ENCODE data around the gene PUS1.

Gene PUS1

GRCh38 chr12:131921866-131922769 lies 7.0 kb upstream of the PUS1 start:
- H3K27me3 ChIP-seq = peaks cover 0 to 15% (median 0%) of the 10 kb centered on the region in 11 experiments; a peak in 1 of 22 replicates
- peaks cover 27 to 55% (median 49%) of the 10 kb centered on the region in 11 experiments; a peak in 21 of 22 replicates for H3K36me3 ChIP-seq
- no peak overlapping the region; a peak in 1 of 22 replicates for H3K9ac ChIP-seq
- peaks cover 0 to 71% (median 60%) of the 10 kb centered on the region in 11 experiments; a peak in 19 of 22 replicates for H4K20me1 ChIP-seq
- no peak overlapping the region for H3K27ac ChIP-seq
- peaks cover 20 to 46% (median 39%) of the 10 kb centered on the region in 10 experiments for H3K4me1 ChIP-seq
- H3K9me3 ChIP-seq (replicated peaks in 1 of 11) = peaks cover 0 to 5% (median 0%) of the 10 kb centered on the region in 11 experiments; a peak in 8 of 22 replicates
- H3K4me3 ChIP-seq = no peak overlapping the region
- TF ChIP-seq Cebpa-rat (IDR thresholded peaks at IDR 0.05) = no peak
- peak overlapping the region in 8 of 11 experiments; percentile 78 to 96 (median 84); a peak in 13 of 22 replicates for H3K4me2 ChIP-seq

GRCh38 chr12:131922772-131923171 lies 6.3 kb upstream of the PUS1 start:
- peaks cover 0 to 8% (median 0%) of the 10 kb centered on the region in 11 experiments; a peak in 8 of 22 replicates for H3K9me3 ChIP-seq (replicated peaks in 1 of 11)
- H3K9ac ChIP-seq = peak overlapping the region in 4 of 11 experiments; percentile 49 to 66 (median 58); a peak in 7 of 22 replicates
- H3K4me2 ChIP-seq = peak overlapping the region in 10 of 11 experiments; percentile 78 to 96 (median 84); a peak in 19 of 22 replicates
- H3K4me3 ChIP-seq = no peak overlapping the region
- H3K27me3 ChIP-seq = peaks cover 0 to 15% (median 0%) of the 10 kb centered on the region in 11 experiments; a peak in 1 of 22 replicates
- peaks cover 22 to 49% (median 43%) of the 10 kb centered on the region in 11 experiments; a peak in 21 of 22 replicates for H3K36me3 ChIP-seq
- H4K20me1 ChIP-seq = peaks cover 0 to 65% (median 53%) of the 10 kb centered on the region in 11 experiments; a peak in 18 of 22 replicates
- TF ChIP-seq Cebpa-rat (IDR thresholded peaks at IDR 0.05) = no peak
- peak overlapping the region in 6 of 11 experiments; percentile 67 to 79 (median 72); a peak in 9 of 22 replicates for H3K27ac ChIP-seq
- H3K4me1 ChIP-seq = peaks cover 20 to 52% (median 45%) of the 10 kb centered on the region in 10 experiments

- H3K4me1 ChIP-seq = peaks cover 20 to 56% (median 50%) of the 10 kb centered on the region in 10 experiments
- H3K4me2 ChIP-seq = peak overlapping the region; percentile 78 to 96 (median 84)
- H4K20me1 ChIP-seq = peaks cover 0 to 60% (median 49%) of the 10 kb centered on the region in 11 experiments; a peak in 18 of 22 replicates
- H3K27me3 ChIP-seq = peaks cover 0 to 15% (median 0%) of the 10 kb centered on the region in 11 experiments; a peak in 1 of 22 replicates
- H3K4me3 ChIP-seq = no peak overlapping the region
- peak overlapping the region in 8 of 11 experiments; percentile 14 to 79 (median 72); a peak in 12 of 22 replicates for H3K27ac ChIP-seq
- H3K9ac ChIP-seq = peak overlapping the region in 4 of 11 experiments; percentile 49 to 66 (median 58); a peak in 8 of 22 replicates
- TF ChIP-seq Cebpa-rat (IDR thresholded peaks at IDR 0.05) = no peak
- H3K9me3 ChIP-seq (replicated peaks in 1 of 11) = peaks cover 0 to 8% (median 0%) of the 10 kb centered on the region in 11 experiments; a peak in 8 of 22 replicates
- H3K36me3 ChIP-seq = peaks cover 21 to 44% (median 39%) of the 10 kb centered on the region in 11 experiments; a peak in 21 of 22 replicates
Observed at GRCh38 chr12:131923260-131923659, 5.8 kb upstream of the PUS1 start.

- peak overlapping the region; percentile 83 to 96 (median 88); a peak in 21 of 22 replicates for H3K4me2 ChIP-seq
- H3K9ac ChIP-seq = peak overlapping the region in 7 of 11 experiments; percentile 86 to 96 (median 94); a peak in 9 of 22 replicates
- H3K9me3 ChIP-seq (replicated peaks in 1 of 11) = peaks cover 0 to 8% (median 0%) of the 10 kb centered on the region in 11 experiments; a peak in 8 of 22 replicates
- peaks cover 0 to 52% (median 37%) of the 10 kb centered on the region in 11 experiments; a peak in 19 of 22 replicates for H4K20me1 ChIP-seq
- no peak for TF ChIP-seq Cebpa-rat (IDR thresholded peaks at IDR 0.05)
- peaks cover 9 to 29% (median 25%) of the 10 kb centered on the region in 11 experiments for H3K36me3 ChIP-seq
- H3K27ac ChIP-seq = peak overlapping the region in 9 of 11 experiments; percentile 7 to 96 (median 94); a peak in 13 of 22 replicates
- peaks cover 0 to 15% (median 0%) of the 10 kb centered on the region in 11 experiments; a peak in 1 of 22 replicates for H3K27me3 ChIP-seq
- peaks cover 33 to 70% (median 66%) of the 10 kb centered on the region in 10 experiments for H3K4me1 ChIP-seq
- H3K4me3 ChIP-seq = peak overlapping the region in 3 of 10 experiments; percentile 89 to 97 (median 94); a peak in 2 of 20 replicates
Observed at GRCh38 chr12:131927110-131928079, 1.7 kb upstream of the PUS1 start.

GRCh38 chr12:131928080-131928710 lies 881 bp upstream of the PUS1 start:
- Histone ChIP-seq H3K4me2 (peak overlapping the region; percentile 83 to 96 (median 88)), H3K4me1 (peaks cover 31 to 67% (median 60%) of the 10 kb centered on the region in 10 experiments), H3K4me3 (peak overlapping the region; percentile 74 to 97 (median 90)), H3K9ac (peak overlapping the region; percentile 83 to 96 (median 94)), H4K20me1 (peaks cover 0 to 52% (median 35%) of the 10 kb centered on the region in 11 experiments; a peak in 19 of 22 replicates), H3K27me3 (peaks cover 0 to 7% (median 0%) of the 10 kb centered on the region in 11 experiments; a peak in 1 of 22 replicates), H3K9me3 (replicated peaks in 1 of 11) (peaks cover 0 to 8% (median 0%) of the 10 kb centered on the region in 11 experiments; a peak in 8 of 22 replicates), H3K27ac (peak overlapping the region; percentile 55 to 96 (median 94); a peak in 21 of 22 replicates), H3K36me3 (peaks cover 17 to 30% (median 28%) of the 10 kb centered on the region in 11 experiments)
- TF ChIP-seq Cebpa-rat (IDR thresholded peaks at IDR 0.05) = no peak

- Histone ChIP-seq H4K20me1 (peaks cover 0 to 50% (median 46%) of the 10 kb centered on the region in 11 experiments; a peak in 19 of 22 replicates), H3K9me3 (replicated peaks in 1 of 11) (peaks cover 0 to 8% (median 0%) of the 10 kb centered on the region in 11 experiments; a peak in 8 of 22 replicates), H3K4me3 (peak overlapping the region; percentile 74 to 97 (median 90)), H3K27me3 (no peaks in the 10 kb centered on the region), H3K4me1 (peaks cover 15 to 51% (median 44%) of the 10 kb centered on the region in 10 experiments), H3K36me3 (peaks cover 33 to 47% (median 44%) of the 10 kb centered on the region in 11 experiments), H3K27ac (peak overlapping the region; percentile 76 to 96 (median 94)), H3K4me2 (peak overlapping the region; percentile 78 to 99 (median 92)), H3K9ac (peak overlapping the region; percentile 92 to 96 (median 95))
- TF ChIP-seq Cebpa-rat (IDR thresholded peaks at IDR 0.05) = no peak
Observed at GRCh38 chr12:131929581-131930456, 743 bp downstream of the PUS1 start.

Data from BLaER1 treated with 17β-estradiol and CSF1 and Interleukin-3, amounts not matched to agents 10 nM and 100 nM (cell line).